ENCODE data around the gene AP2B1.

DNA sequence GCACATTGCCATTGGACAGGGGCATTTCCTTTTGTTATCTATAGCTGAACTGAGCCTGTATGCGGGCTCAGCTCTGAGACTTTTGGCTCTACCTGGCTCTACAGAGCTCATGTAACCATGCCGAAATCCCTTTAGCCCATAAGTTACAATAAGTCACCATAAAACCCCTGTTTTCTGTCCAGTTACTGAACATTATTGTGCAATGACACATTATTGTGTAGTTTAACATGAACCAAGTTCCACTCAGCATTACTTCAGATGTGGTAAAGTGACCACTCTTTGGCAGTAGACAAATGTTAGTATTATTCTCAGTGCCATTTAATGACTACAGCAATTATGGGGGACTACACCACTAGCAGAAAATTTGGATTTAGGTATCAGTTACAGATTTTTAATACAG, 78.9 kb downstream of the AP2B1 start:
- TF ChIP-seq POLR2A (IDR thresholded peaks at IDR 0.05) (no peak), POLR2AphosphoS5 (IDR thresholded peaks at IDR 0.05) (no peak), EP300 (IDR thresholded peaks at IDR 0.05) (no peak)
- TF ChIP-seq, protein P1, sequence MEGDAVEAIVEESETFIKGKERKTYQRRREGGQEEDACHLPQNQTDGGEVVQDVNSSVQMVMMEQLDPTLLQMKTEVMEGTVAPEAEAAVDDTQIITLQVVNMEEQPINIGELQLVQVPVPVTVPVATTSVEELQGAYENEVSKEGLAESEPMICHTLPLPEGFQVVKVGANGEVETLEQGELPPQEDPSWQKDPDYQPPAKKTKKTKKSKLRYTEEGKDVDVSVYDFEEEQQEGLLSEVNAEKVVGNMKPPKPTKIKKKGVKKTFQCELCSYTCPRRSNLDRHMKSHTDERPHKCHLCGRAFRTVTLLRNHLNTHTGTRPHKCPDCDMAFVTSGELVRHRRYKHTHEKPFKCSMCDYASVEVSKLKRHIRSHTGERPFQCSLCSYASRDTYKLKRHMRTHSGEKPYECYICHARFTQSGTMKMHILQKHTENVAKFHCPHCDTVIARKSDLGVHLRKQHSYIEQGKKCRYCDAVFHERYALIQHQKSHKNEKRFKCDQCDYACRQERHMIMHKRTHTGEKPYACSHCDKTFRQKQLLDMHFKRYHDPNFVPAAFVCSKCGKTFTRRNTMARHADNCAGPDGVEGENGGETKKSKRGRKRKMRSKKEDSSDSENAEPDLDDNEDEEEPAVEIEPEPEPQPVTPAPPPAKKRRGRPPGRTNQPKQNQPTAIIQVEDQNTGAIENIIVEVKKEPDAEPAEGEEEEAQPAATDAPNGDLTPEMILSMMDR (IDR thresholded peaks at IDR 0.05), result no peak
